Glutamatergic neuron (in vitro differentiated cells): ENCODE results near the gene SENP2. TPM values are rescaled to one million over a fixed set of nuclear protein-coding genes. Genes with fewer than 3 reads are reported as not detected.

ENCODE experiments used
- DNase-seq: peaks from one replicate; pipeline ENCODE4 v3.0.0; 2022
- H3K27ac Mint-ChIP-seq: one replicate; pipeline ENCODE4 v1.8.0; 2020; ENCODE audit warnings: mild to moderate bottlenecking, mixed read lengths, inconsistent platforms; ENCODE audit not compliant: unreplicated experiment
- H3K27me3 Mint-ChIP-seq: one replicate; pipeline ENCODE4 v1.8.0; 2020; ENCODE audit warnings: mild to moderate bottlenecking, moderate library complexity, mixed read lengths, inconsistent platforms; ENCODE audit not compliant: unreplicated experiment
- H3K36me3 Mint-ChIP-seq: one replicate; pipeline ENCODE4 v1.8.0; 2020; ENCODE audit warnings: mild to moderate bottlenecking, mixed read lengths, inconsistent platforms; ENCODE audit not compliant: unreplicated experiment
- H3K4me1 Mint-ChIP-seq: one replicate; pipeline ENCODE4 v1.8.0; 2020; ENCODE audit warnings: mild to moderate bottlenecking, low read depth, mixed read lengths, inconsistent platforms; ENCODE audit not compliant: unreplicated experiment
- H3K4me3 Mint-ChIP-seq: one replicate; pipeline ENCODE4 v1.8.0; 2020; ENCODE audit warnings: mild to moderate bottlenecking, mixed read lengths, inconsistent platforms; ENCODE audit not compliant: unreplicated experiment
- H3K9me3 Mint-ChIP-seq: one replicate; pipeline ENCODE4 v1.8.0; 2020; ENCODE audit warnings: mild to moderate bottlenecking, moderate library complexity, mixed read lengths, inconsistent platforms; ENCODE audit not compliant: unreplicated experiment
- CTCF ChIP-seq: fragments of 200-600 bp; sonication (generic); IDR thresholded peaks from one replicate; pipeline ENCODE4 v1.5.0; 2021; ENCODE audit not compliant: partially characterized antibody, unreplicated experiment
- total RNA-seq: library from RNA; stranded (reverse); fragmentation: NEBNext Ultra II Directional; extraction: Animal tissue kit (Norgen Biotek cat#: 25700); gene quantifications from one replicate; pipeline ENCODE4 v1.2.1, GENCODE V29; 2021; ENCODE audit not compliant: unreplicated experiment

Gene SENP2
- total RNA-seq, 1 donor from 2014 or later: 54.6 TPM

- Mint-ChIP-seq H3K4me3 (peak overlapping the region; percentile 18), H3K27me3 (peaks cover 9% of the 10 kb centered on the region), H3K27ac (peak overlapping the region; percentile 88), H3K36me3 (peaks cover 10% of the 10 kb centered on the region), H3K4me1 (peaks cover 19% of the 10 kb centered on the region), H3K9me3 (peaks cover 6% of the 10 kb centered on the region)
- no peak for DNase-seq
- no peak for TF ChIP-seq CTCF
These were observed 60.5 kb downstream of the SENP2 start for GRCh38 chr3:185646382-185647133.

DNA sequence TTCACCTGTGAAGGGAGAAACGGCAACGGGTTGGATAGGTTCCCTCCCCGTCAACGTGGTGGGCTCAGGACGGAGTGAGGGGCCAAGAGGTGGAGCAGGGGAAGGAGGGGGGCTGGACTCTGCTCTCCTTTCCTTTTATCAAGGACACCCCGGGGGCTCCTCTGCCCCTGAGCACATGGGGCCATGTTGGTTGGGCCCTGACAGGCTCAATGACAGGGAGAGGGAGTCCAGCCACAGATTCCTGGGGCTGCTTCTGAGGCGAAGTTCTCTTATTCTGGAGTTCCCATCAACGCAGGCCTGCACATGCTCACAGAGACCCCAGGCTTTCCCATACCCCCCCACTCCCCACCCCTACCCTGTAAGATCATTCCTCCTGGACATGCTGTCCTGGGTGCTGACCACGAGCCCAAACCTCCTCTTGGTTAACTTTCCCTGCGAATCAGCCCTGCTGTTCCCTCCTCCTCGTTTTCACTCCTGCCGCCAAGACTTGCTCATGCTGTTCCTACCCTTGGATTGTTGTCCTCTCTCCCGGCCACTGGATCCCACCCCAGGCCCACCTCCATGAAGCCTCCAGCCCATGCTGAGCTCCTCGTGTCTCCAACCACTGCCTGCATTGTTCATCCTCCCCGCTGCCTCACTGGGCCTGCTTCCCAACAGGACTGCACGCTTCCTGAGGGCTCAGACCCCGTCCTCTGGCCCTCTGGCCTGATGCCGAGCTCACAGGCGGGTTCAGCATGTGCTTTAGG, 61.2 kb downstream of the SENP2 start:
- no peak for DNase-seq
- Mint-ChIP-seq H3K4me3 (no peak overlapping the region), H3K9me3 (peaks cover 6% of the 10 kb centered on the region), H3K27me3 (peaks cover 8% of the 10 kb centered on the region), H3K27ac (peak overlapping the region; percentile 88), H3K36me3 (peaks cover 10% of the 10 kb centered on the region), H3K4me1 (peaks cover 19% of the 10 kb centered on the region)
- TF ChIP-seq CTCF: no peak

DNA sequence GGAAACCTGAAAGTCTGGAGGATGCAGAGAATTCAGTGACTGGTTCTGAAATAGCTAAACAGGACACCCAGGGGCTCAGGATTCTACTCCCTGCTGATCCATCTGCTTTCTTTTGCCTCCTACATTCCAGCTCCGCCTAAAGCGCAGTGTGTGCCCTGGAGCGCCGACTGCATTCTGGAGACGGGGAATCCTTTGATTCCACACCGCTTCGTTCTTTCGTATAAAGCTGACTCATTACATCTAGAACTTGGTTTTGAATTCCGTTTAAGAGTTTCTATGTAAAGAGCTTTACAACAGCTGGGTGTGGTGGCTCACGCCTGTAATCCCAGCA, 61.8 kb downstream of the SENP2 start:
- peaks cover 8% of the 10 kb centered on the region for H3K27me3 Mint-ChIP-seq
- no peak for TF ChIP-seq CTCF
- H3K4me1 Mint-ChIP-seq: peaks cover 19% of the 10 kb centered on the region
- no peak overlapping the region for H3K27ac Mint-ChIP-seq
- H3K9me3 Mint-ChIP-seq: peaks cover 6% of the 10 kb centered on the region
- no peak for DNase-seq
- peaks cover 10% of the 10 kb centered on the region for H3K36me3 Mint-ChIP-seq
- H3K4me3 Mint-ChIP-seq: no peak overlapping the region

GRCh38 chr3:185648396-185648795, 62.3 kb downstream of the SENP2 start:
- Mint-ChIP-seq H3K4me1 (peaks cover 19% of the 10 kb centered on the region), H3K9me3 (peaks cover 6% of the 10 kb centered on the region), H3K27me3 (peaks cover 8% of the 10 kb centered on the region), H3K27ac (no peak overlapping the region), H3K36me3 (peaks cover 10% of the 10 kb centered on the region), H3K4me3 (no peak overlapping the region)
- no peak for TF ChIP-seq CTCF
- no peak for DNase-seq

GRCh38 chr3:185649414-185649813, 63.3 kb downstream of the SENP2 start:
- peaks cover 10% of the 10 kb centered on the region for H3K9me3 Mint-ChIP-seq

More at GRCh38 chr3:185649414-185649813, 63.3 kb downstream of the SENP2 start:
- H3K4me1 Mint-ChIP-seq: peaks cover 19% of the 10 kb centered on the region
- peaks cover 8% of the 10 kb centered on the region for H3K27me3 Mint-ChIP-seq
- no peak for TF ChIP-seq CTCF
- peaks cover 10% of the 10 kb centered on the region for H3K36me3 Mint-ChIP-seq
- H3K4me3 Mint-ChIP-seq: no peak overlapping the region
- no peak for DNase-seq
- no peak overlapping the region for H3K27ac Mint-ChIP-seq
